ENCODE results near the gene STX16.
A peak's percentile ranks its signal among the peaks of the same experiment; 100 is the strongest.

The STX16 gene

GRCh38 chr20:58677808-58678207, 26.7 kb downstream of the STX16 start:
- no peak for DNase-seq

GRCh38 chr20:58678806-58679205, 27.7 kb downstream of the STX16 start:
- DNase-seq = no peak

- DNase-seq = no peak
Measured at GRCh38 chr20:58682656-58683531, 31.8 kb downstream of the STX16 start.

- DNase-seq = no peak
Measured at GRCh38 chr20:58684291-58684690, 33.2 kb downstream of the STX16 start.

GRCh38 chr20:58685988-58686387, 34.9 kb downstream of the STX16 start:
- peak in 1 of 2 experiments; percentile 7 for DNase-seq

GRCh38 chr20:58688414-58688813, 37.3 kb downstream of the STX16 start:
- DNase-seq = peak in 1 of 2 experiments; percentile 5

- DNase-seq = peak in 1 of 2 experiments; percentile 2
Measured at GRCh38 chr20:58688840-58689239, 37.8 kb downstream of the STX16 start.

- DNase-seq = peak in 1 of 2 experiments; percentile 12
Measured at GRCh38 chr20:58690396-58691135, 39.5 kb downstream of the STX16 start.

- peak in 1 of 2 experiments; percentile 39 for DNase-seq
Measured at GRCh38 chr20:58691773-58692578, 40.9 kb downstream of the STX16 start.

- peak; percentile 69 to 80 for DNase-seq
Measured at GRCh38 chr20:58692579-58693225, 41.6 kb downstream of the STX16 start, which contains the start of gene NPEPL1. Gene NPEPL1 (plus strand): TSS chr20:58692800. CDS start chr20:58692901, 101 bp downstream.

GRCh38 chr20:58693226-58694006, 42.3 kb downstream of the STX16 start:
- DNase-seq = peak; percentile 39 to 51

- peak in 1 of 2 experiments; percentile 19 for DNase-seq
Measured at GRCh38 chr20:58694241-58695083, 43.4 kb downstream of the STX16 start.

GRCh38 chr20:58695084-58695722, 44.1 kb downstream of the STX16 start:
- peak in 1 of 2 experiments; percentile 14 for DNase-seq

- DNase-seq = peak in 1 of 2 experiments; percentile 9
Measured at GRCh38 chr20:58695895-58696375, 44.9 kb downstream of the STX16 start.

GRCh38 chr20:58696411-58696961, 45.4 kb downstream of the STX16 start:
- DNase-seq = peak in 1 of 2 experiments; percentile 8

- DNase-seq = no peak
Measured at GRCh38 chr20:58697201-58697866, 46.3 kb downstream of the STX16 start.

GRCh38 chr20:58697867-58698703, 47.0 kb downstream of the STX16 start:
- no peak for DNase-seq

Data from activated T-cell treated with anti-CD3 and anti-CD28 coated beads, Interleukin-2, amount 50 U/mL, for 48 hours (primary cell).